HEK293 (cell line): ENCODE data around the gene ST7L.

Experiments used
- CTCF ChIA-PET: fragments of 350-600 bp; formaldehyde crosslinking; extraction: SDS; loops from one replicate; lab custom pipeline; 2021; ENCODE audit warnings: antibody characterized with exemption; lab: Yijun Ruan, JAX
- POLR2A ChIA-PET: fragments of 300-600 bp; formaldehyde crosslinking; extraction: SDS; loops from one replicate; lab custom pipeline; 2020; ENCODE audit warnings: antibody characterized with exemption, inconsistent platforms; lab: Yijun Ruan, JAX
- H3K27ac ChIP-seq: fragments of 200-500 bp; sonication (Bioruptor generic); 2 replicates; pipeline ENCODE4 v1.5.1; 2014; ENCODE audit warnings: low read depth, low read length, control low read depth, inconsistent platforms; ENCODE audit errors: extremely low read depth
- H3K36me3 ChIP-seq, 2 experiments: fragments of 200-500 bp in 1 of 2; sonication (Bioruptor generic) in 1 of 2; 1 replicate in 1 of 2; 2 replicates in 1 of 2; pipeline ENCODE4 v1.5.1; 2014 to 2017; ENCODE audit warnings: inconsistent platforms in 2 of 2, low read length in 2 of 2; ENCODE audit not compliant: control insufficient read depth in 2 of 2, insufficient read depth in 1 of 2
- H3K4me1 ChIP-seq: fragments of 200-500 bp; sonication (Bioruptor generic); 2 replicates; pipeline ENCODE4 v1.5.1; 2014; ENCODE audit warnings: mild to moderate bottlenecking, low read length, inconsistent platforms; ENCODE audit not compliant: control insufficient read depth, insufficient read depth
- H3K4me3 ChIP-seq: 2 replicates; pipeline ENCODE4 v1.5.1; 2011; ENCODE audit warnings: low read depth, mild to moderate bottlenecking, control low read depth, low read length, moderate library complexity
- H3K9me3 ChIP-seq: fragments of 200-500 bp; sonication (Bioruptor generic); 2 replicates; pipeline ENCODE4 v1.5.1; 2014; ENCODE audit warnings: low read depth, low read length, inconsistent platforms; ENCODE audit not compliant: control insufficient read depth, insufficient read depth
- EGR2 ChIP-seq: fragments of 450-650 bp; formaldehyde crosslinking; IDR thresholded peaks from 2 replicates; pipeline ENCODE4 v1.5.1; 2016; ENCODE audit warnings: low read depth, missing biosample characterization, missing genetic modification characterization
- REST ChIP-seq: fragments of 450-650 bp; formaldehyde crosslinking; IDR thresholded peaks from 2 replicates; pipeline ENCODE4 v1.5.1; 2016; ENCODE audit warnings: missing biosample characterization, missing genetic modification characterization
- ZFHX2 ChIP-seq: fragments of 450-650 bp; formaldehyde crosslinking; conservative IDR thresholded peaks from 2 replicates; pipeline ENCODE4 v1.5.1; 2016; ENCODE audit warnings: missing biosample characterization, missing genetic modification characterization
- ZNF184 ChIP-seq: fragments of 450-650 bp; IDR thresholded peaks from 2 replicates; pipeline ENCODE4 v1.5.1; 2018; ENCODE audit warnings: missing biosample characterization, mild to moderate bottlenecking, missing genetic modification characterization
- TF ChIP-seq, protein P1 (sequence below): fragments of 450-650 bp; formaldehyde crosslinking; IDR thresholded peaks from 2 replicates; pipeline ENCODE4 v1.5.1; 2017; ENCODE audit warnings: missing biosample characterization, missing genetic modification characterization
- TF ChIP-seq, protein P2 (sequence below): fragments of 450-650 bp; formaldehyde crosslinking; IDR thresholded peaks from 2 replicates; pipeline ENCODE4 v1.5.1; 2016; ENCODE audit warnings: missing biosample characterization, missing genetic modification characterization
- TF ChIP-seq, protein P3 (sequence below): fragments of 450-650 bp; formaldehyde crosslinking; IDR thresholded peaks from 2 replicates; pipeline ENCODE4 v1.5.1; 2016; ENCODE audit warnings: missing biosample characterization, missing genetic modification characterization

ST7L gene

DNA sequence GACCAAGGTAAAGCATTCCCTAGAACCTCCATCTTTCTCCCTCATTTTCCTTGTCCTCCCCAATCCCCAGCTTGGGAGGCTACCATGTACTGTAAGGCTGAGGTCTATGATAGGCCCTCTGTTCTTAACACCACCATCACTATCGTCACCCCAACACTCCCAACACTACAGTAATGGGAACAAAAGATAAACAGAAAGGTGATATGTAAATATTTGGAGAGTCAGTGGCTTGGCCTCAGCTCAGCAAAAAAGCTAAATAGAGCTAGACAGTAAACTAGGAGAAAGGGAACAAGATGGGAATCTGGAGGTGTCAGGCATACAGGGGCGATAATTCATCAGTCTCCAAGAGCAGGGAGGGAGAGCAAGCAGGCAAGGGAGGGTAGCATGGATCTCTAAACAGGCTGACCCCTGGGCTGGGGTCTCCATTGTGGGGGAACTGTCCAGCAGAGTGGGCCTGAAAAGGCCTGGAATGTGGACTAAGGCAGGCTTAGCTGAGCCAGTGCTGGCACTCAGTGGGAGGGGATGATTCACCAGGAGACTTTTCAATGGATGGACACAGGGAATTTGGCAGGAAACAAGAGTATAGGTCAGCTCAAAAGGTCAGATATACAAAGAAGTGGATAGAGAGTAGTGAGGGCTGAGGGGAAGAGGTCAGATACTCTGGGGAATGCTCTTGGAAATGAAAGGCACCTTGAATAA lies 103.5 kb downstream of the ST7L start:
- POLR2A ChIA-PET: no interaction called here
- TF ChIP-seq ZFHX2 (tag by site-specific recombination) (peak; percentile 19; the same call in 1 of the 2 replicates), ZNF184 (tag by site-specific recombination) (no peak), REST (tag by site-specific recombination) (peak; percentile 88)
- no peak overlapping the region for H3K27ac ChIP-seq
- no peaks in the 10 kb centered on the region for H3K9me3 ChIP-seq
- H3K4me1 ChIP-seq: no peaks in the 10 kb centered on the region
- H3K36me3 ChIP-seq: peaks cover 0 to 13% of the 10 kb centered on the region in 2 experiments; a peak in 1 of 3 replicates
- CTCF ChIA-PET: interaction anchor here (0.6 kb wide), 1 partner anchor 146 kb away, joined by 3 read pairs; no protein-coding TSS in a partner anchor
- no peak overlapping the region for H3K4me3 ChIP-seq

GRCh38 chr1:112514901-112515300 lies 104.0 kb downstream of the ST7L start:
- H3K4me1 ChIP-seq: no peaks in the 10 kb centered on the region
- peak; percentile 91 for TF ChIP-seq EGR2
- TF ChIP-seq, protein P1, sequence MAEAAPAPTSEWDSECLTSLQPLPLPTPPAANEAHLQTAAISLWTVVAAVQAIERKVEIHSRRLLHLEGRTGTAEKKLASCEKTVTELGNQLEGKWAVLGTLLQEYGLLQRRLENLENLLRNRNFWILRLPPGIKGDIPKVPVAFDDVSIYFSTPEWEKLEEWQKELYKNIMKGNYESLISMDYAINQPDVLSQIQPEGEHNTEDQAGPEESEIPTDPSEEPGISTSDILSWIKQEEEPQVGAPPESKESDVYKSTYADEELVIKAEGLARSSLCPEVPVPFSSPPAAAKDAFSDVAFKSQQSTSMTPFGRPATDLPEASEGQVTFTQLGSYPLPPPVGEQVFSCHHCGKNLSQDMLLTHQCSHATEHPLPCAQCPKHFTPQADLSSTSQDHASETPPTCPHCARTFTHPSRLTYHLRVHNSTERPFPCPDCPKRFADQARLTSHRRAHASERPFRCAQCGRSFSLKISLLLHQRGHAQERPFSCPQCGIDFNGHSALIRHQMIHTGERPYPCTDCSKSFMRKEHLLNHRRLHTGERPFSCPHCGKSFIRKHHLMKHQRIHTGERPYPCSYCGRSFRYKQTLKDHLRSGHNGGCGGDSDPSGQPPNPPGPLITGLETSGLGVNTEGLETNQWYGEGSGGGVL (tag by site-specific recombination): peak; percentile 34; the same call in 1 of the 2 replicates
- TF ChIP-seq, protein P2, sequence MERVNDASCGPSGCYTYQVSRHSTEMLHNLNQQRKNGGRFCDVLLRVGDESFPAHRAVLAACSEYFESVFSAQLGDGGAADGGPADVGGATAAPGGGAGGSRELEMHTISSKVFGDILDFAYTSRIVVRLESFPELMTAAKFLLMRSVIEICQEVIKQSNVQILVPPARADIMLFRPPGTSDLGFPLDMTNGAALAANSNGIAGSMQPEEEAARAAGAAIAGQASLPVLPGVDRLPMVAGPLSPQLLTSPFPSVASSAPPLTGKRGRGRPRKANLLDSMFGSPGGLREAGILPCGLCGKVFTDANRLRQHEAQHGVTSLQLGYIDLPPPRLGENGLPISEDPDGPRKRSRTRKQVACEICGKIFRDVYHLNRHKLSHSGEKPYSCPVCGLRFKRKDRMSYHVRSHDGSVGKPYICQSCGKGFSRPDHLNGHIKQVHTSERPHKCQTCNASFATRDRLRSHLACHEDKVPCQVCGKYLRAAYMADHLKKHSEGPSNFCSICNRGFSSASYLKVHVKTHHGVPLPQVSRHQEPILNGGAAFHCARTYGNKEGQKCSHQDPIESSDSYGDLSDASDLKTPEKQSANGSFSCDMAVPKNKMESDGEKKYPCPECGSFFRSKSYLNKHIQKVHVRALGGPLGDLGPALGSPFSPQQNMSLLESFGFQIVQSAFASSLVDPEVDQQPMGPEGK (tag by site-specific recombination): no peak
- peak; percentile 94 for TF ChIP-seq ZFHX2 (tag by site-specific recombination)
- TF ChIP-seq, all 188 proteins: peak for 3
- H3K9me3 ChIP-seq: no peaks in the 10 kb centered on the region
- ChIA-PET CTCF (interaction anchor here (0.6 to 0.7 kb wide), 2 partner anchors 19 to 145 kb away, joined by 3 to 5 read pairs; no protein-coding TSS in a partner anchor), POLR2A (no interaction called here)
- no peak overlapping the region for H3K27ac ChIP-seq
- peaks cover 0 to 13% of the 10 kb centered on the region in 2 experiments; a peak in 1 of 3 replicates for H3K36me3 ChIP-seq
- no peak overlapping the region for H3K4me3 ChIP-seq

DNA sequence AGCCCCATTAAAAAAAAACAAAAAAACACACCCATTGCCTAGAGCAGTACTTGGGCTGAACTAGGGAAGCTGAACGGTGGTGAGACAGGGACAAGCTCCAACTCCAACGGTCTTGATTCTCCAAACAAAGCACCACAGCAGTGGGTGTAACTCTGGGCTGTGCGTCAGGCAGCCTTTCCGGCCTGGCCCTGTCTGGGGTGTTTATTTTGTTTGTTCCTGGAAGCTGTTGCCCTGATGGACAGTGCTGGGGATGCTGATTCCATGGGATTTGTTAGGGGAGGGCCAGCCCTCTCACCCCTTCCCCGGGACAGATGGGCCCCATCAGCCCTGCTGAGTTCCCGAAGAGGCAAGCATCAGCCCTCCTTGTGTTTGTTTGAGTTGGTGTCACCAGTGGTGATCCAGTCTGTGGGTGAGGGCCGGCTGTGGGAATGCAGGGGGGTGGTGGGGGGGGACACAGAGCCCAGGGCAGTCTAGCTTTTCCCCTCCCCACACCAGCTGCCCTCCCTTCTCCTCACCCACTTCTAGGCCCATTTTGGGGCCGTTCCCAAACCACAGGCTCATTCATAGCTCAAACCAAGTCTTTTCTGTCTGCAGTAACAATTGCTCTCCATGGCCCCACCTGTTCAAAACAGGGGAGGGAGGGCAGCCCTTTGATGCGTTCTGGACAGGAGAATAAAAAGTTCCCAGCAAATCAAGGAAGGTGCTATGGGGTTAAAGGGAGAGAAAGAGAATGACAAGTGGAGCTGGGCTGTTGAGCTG lies 105.7 kb downstream of the ST7L start:
- no peak overlapping the region for H3K4me3 ChIP-seq

More for the DNA sequence above, 105.7 kb downstream of the ST7L start:
- peaks cover 0 to 13% of the 10 kb centered on the region in 2 experiments; a peak in 1 of 3 replicates for H3K36me3 ChIP-seq
- H3K9me3 ChIP-seq: no peaks in the 10 kb centered on the region
- POLR2A ChIA-PET: interaction anchor here (0.7 kb wide), 1 partner anchor 98 kb away, joined by 3 read pairs; no protein-coding TSS in a partner anchor
- CTCF ChIA-PET: interaction anchor here (0.7 to 1.2 kb wide), 3 partner anchors 12 to 122 kb away, joined by 3 to 4 read pairs (median 3); no protein-coding TSS in a partner anchor
- H3K27ac ChIP-seq: no peak overlapping the region
- TF ChIP-seq, protein P3, sequence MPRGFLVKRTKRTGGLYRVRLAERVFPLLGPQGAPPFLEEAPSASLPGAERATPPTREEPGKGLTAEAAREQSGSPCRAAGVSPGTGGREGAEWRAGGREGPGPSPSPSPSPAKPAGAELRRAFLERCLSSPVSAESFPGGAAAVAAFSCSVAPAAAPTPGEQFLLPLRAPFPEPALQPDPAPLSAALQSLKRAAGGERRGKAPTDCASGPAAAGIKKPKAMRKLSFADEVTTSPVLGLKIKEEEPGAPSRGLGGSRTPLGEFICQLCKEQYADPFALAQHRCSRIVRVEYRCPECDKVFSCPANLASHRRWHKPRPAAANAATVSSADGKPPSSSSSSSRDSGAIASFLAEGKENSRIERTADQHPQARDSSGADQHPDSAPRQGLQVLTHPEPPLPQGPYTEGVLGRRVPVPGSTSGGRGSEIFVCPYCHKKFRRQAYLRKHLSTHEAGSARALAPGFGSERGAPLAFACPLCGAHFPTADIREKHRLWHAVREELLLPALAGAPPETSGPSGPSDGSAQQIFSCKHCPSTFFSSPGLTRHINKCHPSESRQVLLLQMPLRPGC (tag by site-specific recombination): no peak
- peak; percentile 9; the same call in 1 of the 2 replicates for TF ChIP-seq EGR2
- TF ChIP-seq, all 188 proteins: peak for 1
- H3K4me1 ChIP-seq: no peaks in the 10 kb centered on the region
